K562 (cell line): ENCODE results near the gene GOLGA8B. TPM values are rescaled to one million over a fixed set of nuclear protein-coding genes. Genes with fewer than 3 reads are reported as not detected.
"Not testable (repeated sequence)": the region's sequence is repeated elsewhere in the genome, so short reads cannot be mapped to it uniquely, and the experiment has no call there.

Experiments used
- ATAC-seq: fragments of 200-7000 bp; cut with Tn5 transposase; 3 replicates; pipeline ENCODE4 v1.9.1; 2020; ENCODE audit warnings: moderate library complexity
- BruUV-seq: library from RNA; stranded (reverse); fragments of 400-500 nt; replicated peaks from 2 replicates; lab custom pipeline; 2021; lab: Mats Ljungman, UMichigan
- CTCF ChIA-PET: fragments of 300-600 bp; formaldehyde crosslinking; extraction: SDS; loops from one replicate; lab custom pipeline; 2021; ENCODE audit warnings: low intra/inter-chr PET ratio; lab: Yijun Ruan, JAX
- POLR2A ChIA-PET: fragments of 300-600, 350-650 bp; sonication (Branson Sonifier 250); formaldehyde crosslinking; extraction: SDS; loops from one replicate; lab custom pipeline; 2021; ENCODE audit warnings: antibody characterized with exemption, inconsistent platforms; lab: Yijun Ruan, JAX
- DNase-seq, 4 experiments: peaks; one replicate each; pipeline versions ENCODE4 v3.0.0 to v3.0.0-alpha.2; 2011 to 2018; ENCODE audit warnings: low spot score in 3 of 4, mixed read lengths in 3 of 4; ENCODE audit errors: extremely low read depth in 1 of 4
- FAIRE-seq: peaks from 2 replicates; lab custom pipeline; 2011; peaks lifted over from hg19 to GRCh38; lab: Jason Lieb, UNC
- H2AFZ ChIP-seq: 2 replicates; pipeline ENCODE4 v1.6.0; 2011; ENCODE audit warnings: low read depth, low read length, control low read depth, inconsistent platforms
- H3K27ac ChIP-seq: fragments of 200-600 bp; 3 replicates; pipeline ENCODE4 v1.8.0; 2011; ENCODE audit warnings: low read depth, mild to moderate bottlenecking, control low read depth, inconsistent platforms, low read length, moderate library complexity, mixed read lengths; ENCODE audit errors: extremely low read depth
- H3K27me3 ChIP-seq, 2 experiments: fragments of 300-600 bp in 1 of 2; 2 replicates in 1 of 2; 3 replicates in 1 of 2; pipeline versions ENCODE4 v1.6.0 to v1.8.0; 2011; ENCODE audit warnings: inconsistent platforms in 2 of 2, low read length in 2 of 2, mild to moderate bottlenecking in 1 of 2, mixed read lengths in 1 of 2, moderate library complexity in 1 of 2; ENCODE audit not compliant: control insufficient read depth in 2 of 2, insufficient read depth in 2 of 2
- H3K36me3 ChIP-seq: fragments of 300-600 bp; 3 replicates; pipeline ENCODE4 v1.8.0; 2011; ENCODE audit warnings: mild to moderate bottlenecking, low read length, inconsistent platforms; ENCODE audit not compliant: control insufficient read depth, insufficient read depth
- H3K4me1 ChIP-seq, 2 experiments: fragments of 200-600 bp in 1 of 2; replicated peaks in 1 of 2; 2 replicates in 1 of 2; 3 replicates in 1 of 2; pipeline versions ENCODE4 v1.5.1 to v1.8.0; 2011; ENCODE audit warnings: inconsistent platforms in 2 of 2, low read length in 2 of 2, mild to moderate bottlenecking in 1 of 2, mixed read lengths in 1 of 2, moderate library complexity in 1 of 2; ENCODE audit not compliant: control insufficient read depth in 2 of 2, insufficient read depth in 2 of 2
- H3K4me2 ChIP-seq: 2 replicates; pipeline ENCODE4 v1.6.1; 2011; ENCODE audit warnings: low read length, control low read depth, inconsistent platforms, mixed read lengths; ENCODE audit not compliant: insufficient read depth
- H3K4me3 ChIP-seq: fragments of 200-600 bp; sonication (generic), shearing (Covaris generic); 2 replicates; pipeline ENCODE4 v1.5.1; 2016; ENCODE audit warnings: control low read depth, inconsistent platforms
- H3K79me2 ChIP-seq: fragments of 200-600 bp; 3 replicates; pipeline ENCODE4 v1.8.0; 2011; ENCODE audit warnings: low read length, inconsistent platforms; ENCODE audit not compliant: control insufficient read depth, insufficient read depth
- H3K9ac ChIP-seq, 2 experiments: 2 replicates each; pipeline versions ENCODE4 v1.6.0 to v1.6.1; 2011; ENCODE audit warnings: low read depth in 2 of 2, low read length in 2 of 2, control low read depth in 1 of 2, inconsistent platforms in 1 of 2, mild to moderate bottlenecking in 1 of 2, mixed read lengths in 1 of 2; ENCODE audit not compliant: insufficient read depth in 1 of 2
- H3K9me1 ChIP-seq: one replicate; pipeline ENCODE4 v1.6.0; 2011; ENCODE audit warnings: inconsistent platforms, mild to moderate bottlenecking, low read length, moderate library complexity; ENCODE audit not compliant: control insufficient read depth, insufficient read depth
- H3K9me3 ChIP-seq: replicated peaks from 2 replicates; pipeline ENCODE4 v1.5.1; 2011; ENCODE audit warnings: low read depth, low read length, inconsistent platforms; ENCODE audit not compliant: control insufficient read depth, insufficient read depth
- H4K20me1 ChIP-seq: replicated peaks from 2 replicates; pipeline ENCODE4 v1.6.1; 2011; ENCODE audit warnings: low read length, inconsistent platforms, mixed read lengths; ENCODE audit not compliant: control insufficient read depth, insufficient read depth
- AFF1 ChIP-seq, 2 experiments: fragments of 450-650 bp; IDR thresholded peaks; 2 replicates each; pipeline ENCODE4 v1.6.1; 2018; ENCODE audit warnings: mild to moderate bottlenecking in 2 of 2, low read depth in 1 of 2; ENCODE audit not compliant: partially characterized antibody in 2 of 2
- HDAC1 ChIP-seq, 2 experiments: fragments of 450-650 bp; IDR thresholded peaks; 2 replicates each; pipeline ENCODE4 v1.6.1; 2016 to 2017; ENCODE audit warnings: inconsistent platforms in 1 of 2, mild to moderate bottlenecking in 1 of 2, moderate library complexity in 1 of 2
- HLTF ChIP-seq: fragments of 450-650 bp; IDR thresholded peaks from 2 replicates; pipeline ENCODE4 v1.6.1; 2016
- NFE2 ChIP-seq: IDR thresholded peaks from 2 replicates; pipeline ENCODE4 v1.6.1; 2014; ENCODE audit warnings: antibody characterized with exemption, low read depth
- TRIM24 ChIP-seq, 2 experiments: fragments of 450-650 bp; IDR thresholded peaks; 2 replicates each; pipeline ENCODE4 v1.6.1; 2016
- ZNF184 ChIP-seq: sonication (generic); formaldehyde crosslinking; IDR thresholded peaks from 2 replicates; pipeline ENCODE4 v1.5.0; 2020; ENCODE audit warnings: missing genetic modification reagents
- ZNF316 ChIP-seq: fragments of 450-650 bp; IDR thresholded peaks from 2 replicates; pipeline ENCODE4 v1.6.1; 2016
- WGBS: fragments of 100-300 bp; shearing (Covaris generic); methylation state at CpG from one replicate; pipeline ENCODE4 v1.1.6; 2016; ENCODE audit warnings: low coverage, mixed read lengths; ENCODE audit not compliant: insufficient coverage; ENCODE audit errors: missing lambda C conversion rate; 5-methylcytosine and 5-hydroxymethylcytosine counted together
- in situ Hi-C: fragments of 300-500 bp; cut with MboI; formaldehyde crosslinking; loops from 4 replicates; pipeline ENCODE4 v1.15.0; 2018; ENCODE audit warnings: inconsistent platforms, mixed read lengths
- intact Hi-C: fragments of 100-400 bp; cut with micrococcal nuclease; formaldehyde crosslinking; loops from 2 replicates; pipeline ENCODE4 v1.14.2; 2022
- polyA plus RNA-seq, 8 experiments: library from polyadenylated mRNA; depleted of rRNA in 4 of 8; stranded (reverse) in 5 of 8; unstranded in 3 of 8; fragments of >200 nt; fragmentation: Nextera tagmentation in 2 of 8; fragmentation: Illumina TruSeq in 1 of 8; extraction: Ambion mirVana in 2 of 8; extraction: Trizol in 1 of 8; gene quantifications; 2 replicates each; pipeline versions ENCODE4 v1.2.1 to v1.2.3, GENCODE V29; 2011 to 2014; ENCODE audit warnings: inconsistent platforms in 1 of 8, missing spikeins in 1 of 8
- total RNA-seq, 7 experiments: library from RNA; depleted of rRNA in 6 of 7; stranded (reverse); fragments of >200 nt in 6 of 7; fragmentation: Illumina TruSeq in 2 of 7; extraction: Trizol in 2 of 7; gene quantifications; 2 replicates each; pipeline versions ENCODE4 v1.2.1 to v1.2.3, GENCODE V29; 2011 to 2021; ENCODE audit warnings: low replicate concordance in 1 of 7

GOLGA8B gene
- total and polyA plus RNA-seq, 9 of the 15 experiments (the other 6 are each of a cell fraction or from before 2014, with no cell fraction given) = 7.9 to 236 (median 54.1) TPM

GRCh38 chr15:34585966-34586365 is 2.5 kb upstream of the GOLGA8B start:
- H3K4me3 ChIP-seq, H3K36me3 ChIP-seq, H3K9me3 ChIP-seq, H4K20me1 ChIP-seq, FAIRE-seq, BruUV-seq, H3K27me3 ChIP-seq, H3K4me2 ChIP-seq, H3K27ac ChIP-seq, H2AFZ ChIP-seq, H3K9ac ChIP-seq, DNase-seq, ATAC-seq, H3K9me1 ChIP-seq, CTCF ChIA-PET, POLR2A ChIA-PET: not testable (repeated sequence)
- in situ Hi-C loops = loop anchor here (10.0 kb wide), 1 partner anchor 61 kb away; no protein-coding TSS in a partner anchor
- 77% methylated on average over 4 of the region's 4 CpGs for WGBS
- intact Hi-C loops = loop anchor here (5.0 to 10.0 kb wide), 4 partner anchors 61 to 371 kb away; partner anchors contain the start of genes GOLGA8A, KATNBL1 and LPCAT4
- Histone ChIP-seq H3K4me1 (peaks cover 0 to 33% of the 10 kb centered on the region in 2 experiments; a peak in 4 of 5 replicates), H3K79me2 (peaks cover 22% of the 10 kb centered on the region)
- TF ChIP-seq ZNF316 = 0 out of 2 replicates have a peak, but pooled peaks have one; percentile 24
- peak in 1 of 2 experiments; percentile 60 for TF ChIP-seq AFF1 (IDR thresholded peaks at IDR 0.05; ENCODE audit: low read depth in 1 of 2, partially characterized antibody in 2 of 2)
- 0 out of 4 replicates have a peak, but pooled peaks of 1 of the 2 experiments have one; percentile 21 for TF ChIP-seq HDAC1 (IDR thresholded peaks at IDR 0.05)
- 0 out of 2 replicates have a peak, but pooled peaks have one; percentile 35 for TF ChIP-seq HLTF
- TF ChIP-seq ZNF184 (CRISPR knock-in tag) = peak; percentile 69; the same call in 1 of the 2 replicates
- TF ChIP-seq TRIM24 (IDR thresholded peaks at IDR 0.05) = peak in 1 of 2 experiments; percentile 24; a peak in 1 of 4 replicates
- peak; percentile 23; the same call in 1 of the 2 replicates for TF ChIP-seq NFE2
